HepG2 (cell line): Measurements from ENCODE around the gene RELL2. TPM values are rescaled to one million over a fixed set of nuclear protein-coding genes. Genes with fewer than 3 reads are reported as not detected.

Source experiments
- HHEX ChIP-seq: IDR thresholded peaks from 2 replicates; pipeline ENCODE4 v1.6.1; 2016; ENCODE audit warnings: control low read depth
- KLF16 ChIP-seq, 2 experiments: sonication (generic) in 1 of 2; formaldehyde crosslinking in 1 of 2; IDR thresholded peaks; 2 replicates each; pipeline versions ENCODE4 v1.6.1 to v1.8.0; 2016 to 2023; ENCODE audit warnings: missing genetic modification reagents in 2 of 2, missing compliant biosample characterization in 1 of 2
- PRDM10 ChIP-seq: sonication (generic); formaldehyde crosslinking; IDR thresholded peaks from 2 replicates; pipeline ENCODE4 v1.4.0; 2020; ENCODE audit warnings: low read depth, missing genetic modification reagents
- RORA ChIP-seq: sonication (generic); formaldehyde crosslinking; IDR thresholded peaks from 2 replicates; pipeline ENCODE4 v1.5.0; 2020; ENCODE audit warnings: mild to moderate bottlenecking, missing genetic modification reagents, moderate library complexity
- SOX13 ChIP-seq, 3 experiments: fragments of 450-650 bp in 1 of 3; sonication (generic) in 1 of 3; formaldehyde crosslinking in 1 of 3; IDR thresholded peaks in 2 of 3; conservative IDR thresholded peaks in 1 of 3; 2 replicates each; pipeline versions ENCODE4 v1.5.0 to v1.6.1; 2016 to 2020; ENCODE audit warnings: antibody characterized with exemption in 1 of 3, mild to moderate bottlenecking in 1 of 3, missing compliant biosample characterization in 1 of 3, missing genetic modification reagents in 1 of 3, moderate library complexity in 1 of 3
- ZNF563 ChIP-seq: sonication (generic); formaldehyde crosslinking; IDR thresholded peaks from 2 replicates; pipeline ENCODE4 v1.8.0; 2022; ENCODE audit warnings: mild to moderate bottlenecking, moderate library complexity, missing genetic modification reagents
- ZNF646 ChIP-seq: sonication (generic); formaldehyde crosslinking; IDR thresholded peaks from 2 replicates; pipeline ENCODE4 v1.9.0; 2021; ENCODE audit warnings: mild to moderate bottlenecking, missing genetic modification reagents
- ZSCAN21 ChIP-seq: sonication (generic); formaldehyde crosslinking; IDR thresholded peaks from 2 replicates; pipeline ENCODE4 v1.8.0; 2022; ENCODE audit warnings: mild to moderate bottlenecking, missing genetic modification reagents, moderate library complexity, borderline replicate concordance
- polyA plus RNA-seq, 8 experiments: library from polyadenylated mRNA; depleted of rRNA in 3 of 8; stranded (reverse) in 7 of 8; unstranded in 1 of 8; fragments of >200 nt; fragmentation: Illumina TruSeq in 4 of 8; extraction: Trizol in 4 of 8; gene quantifications; 2 replicates each; pipeline versions ENCODE4 v1.2.1 to v1.2.3, GENCODE V29; 2011 to 2016; ENCODE audit warnings: low read depth in 4 of 8, missing spikeins in 1 of 8, mixed read lengths in 1 of 8; ENCODE audit not compliant: insufficient read depth in 1 of 8
- total RNA-seq, 5 experiments: library from RNA; depleted of rRNA; stranded (reverse); fragments of >200 nt; fragmentation: Illumina TruSeq; extraction: Trizol; gene quantifications; 2 replicates each; pipeline ENCODE4 v1.2.3, GENCODE V29; 2016; ENCODE audit warnings: low read depth in 1 of 5
- TF ChIP-seq, protein P1 (sequence below): sonication (generic); formaldehyde crosslinking; IDR thresholded peaks from 2 replicates; pipeline ENCODE4 v1.5.0; 2020; ENCODE audit warnings: mild to moderate bottlenecking, missing genetic modification reagents, borderline replicate concordance
- TF ChIP-seq, protein P2 (sequence below): sonication (generic); formaldehyde crosslinking; IDR thresholded peaks from 2 replicates; pipeline ENCODE4 v1.4.0; 2020; ENCODE audit warnings: missing genetic modification reagents, borderline replicate concordance

Gene RELL2
- total and polyA plus RNA-seq, 2 of the 13 experiments (the other 11 are each of a cell fraction or from before 2014, with no cell fraction given), result 6.4 to 8.3 TPM

DNA sequence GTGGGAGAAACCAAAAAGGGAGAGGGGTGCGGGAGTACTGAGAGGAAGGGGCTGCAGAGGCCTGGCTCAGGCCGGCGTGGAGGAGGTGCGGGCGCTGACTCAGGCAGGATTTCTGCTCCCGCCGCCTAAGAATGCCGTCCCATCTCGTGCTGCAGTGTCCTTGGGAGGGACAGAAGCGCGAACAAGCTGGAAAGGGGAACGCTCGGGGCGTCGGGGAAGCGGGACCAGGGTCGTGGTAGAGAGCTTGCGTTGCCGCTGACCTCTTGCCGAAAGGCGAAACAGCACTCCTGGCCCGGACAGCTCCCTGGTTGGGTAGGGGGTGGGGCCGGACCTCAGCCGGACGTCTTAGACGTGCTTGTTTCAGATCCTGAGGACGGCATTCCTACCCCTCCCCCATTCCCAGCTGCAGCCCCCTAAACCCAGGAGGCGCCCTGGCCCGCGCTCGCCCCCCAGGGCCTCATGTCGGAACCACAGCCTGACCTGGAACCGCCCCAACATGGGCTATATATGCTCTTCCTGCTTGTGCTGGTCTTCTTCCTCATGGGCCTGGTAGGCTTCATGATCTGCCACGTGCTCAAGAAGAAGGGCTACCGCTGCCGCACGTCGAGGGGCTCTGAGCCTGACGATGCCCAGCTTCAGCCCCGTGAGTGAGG is 1.1 kb downstream of the RELL2 start (continued):
- TF ChIP-seq SOX13 (IDR thresholded peaks at IDR 0.05) (no peak), SOX13 (CRISPR knock-in tag; conservative IDR thresholded peaks at IDR 0.05 in 1 of 2, IDR thresholded peaks at IDR 0.05 in 1 of 2) (0 out of 4 replicates have a peak, but pooled peaks of 1 of the 2 experiments have one; percentile 12), PRDM10 (CRISPR knock-in tag) (peak; percentile 75), ZSCAN21 (CRISPR knock-in tag) (peak; percentile 65; the same call in 1 of the 2 replicates), RORA (CRISPR knock-in tag) (no peak), ZNF563 (CRISPR knock-in tag) (no peak), ZNF646 (peak; percentile 33; the same call in 1 of the 2 replicates), KLF16 (CRISPR knock-in tag; IDR thresholded peaks at IDR 0.05) (peak in 1 of 2 experiments; percentile 59; a peak in 1 of 4 replicates), HHEX (CRISPR knock-in tag) (no peak)
- TF ChIP-seq, protein P1, sequence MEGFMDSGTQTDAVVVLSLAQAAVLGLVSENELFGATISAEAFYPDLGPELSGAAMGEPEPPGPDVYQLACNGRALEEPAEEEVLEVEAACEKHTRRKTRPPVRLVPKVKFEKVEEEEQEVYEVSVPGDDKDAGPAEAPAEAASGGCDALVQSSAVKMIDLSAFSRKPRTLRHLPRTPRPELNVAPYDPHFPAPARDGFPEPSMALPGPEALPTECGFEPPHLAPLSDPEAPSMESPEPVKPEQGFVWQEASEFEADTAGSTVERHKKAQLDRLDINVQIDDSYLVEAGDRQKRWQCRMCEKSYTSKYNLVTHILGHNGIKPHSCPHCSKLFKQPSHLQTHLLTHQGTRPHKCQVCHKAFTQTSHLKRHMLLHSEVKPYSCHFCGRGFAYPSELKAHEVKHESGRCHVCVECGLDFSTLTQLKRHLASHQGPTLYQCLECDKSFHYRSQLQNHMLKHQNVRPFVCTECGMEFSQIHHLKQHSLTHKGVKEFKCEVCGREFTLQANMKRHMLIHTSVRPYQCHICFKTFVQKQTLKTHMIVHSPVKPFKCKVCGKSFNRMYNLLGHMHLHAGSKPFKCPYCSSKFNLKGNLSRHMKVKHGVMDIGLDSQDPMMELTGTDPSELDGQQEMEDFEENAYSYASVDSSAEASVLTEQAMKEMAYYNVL (CRISPR knock-in tag), result peak; percentile 39; the same call in 1 of the 2 replicates
- TF ChIP-seq, protein P2, sequence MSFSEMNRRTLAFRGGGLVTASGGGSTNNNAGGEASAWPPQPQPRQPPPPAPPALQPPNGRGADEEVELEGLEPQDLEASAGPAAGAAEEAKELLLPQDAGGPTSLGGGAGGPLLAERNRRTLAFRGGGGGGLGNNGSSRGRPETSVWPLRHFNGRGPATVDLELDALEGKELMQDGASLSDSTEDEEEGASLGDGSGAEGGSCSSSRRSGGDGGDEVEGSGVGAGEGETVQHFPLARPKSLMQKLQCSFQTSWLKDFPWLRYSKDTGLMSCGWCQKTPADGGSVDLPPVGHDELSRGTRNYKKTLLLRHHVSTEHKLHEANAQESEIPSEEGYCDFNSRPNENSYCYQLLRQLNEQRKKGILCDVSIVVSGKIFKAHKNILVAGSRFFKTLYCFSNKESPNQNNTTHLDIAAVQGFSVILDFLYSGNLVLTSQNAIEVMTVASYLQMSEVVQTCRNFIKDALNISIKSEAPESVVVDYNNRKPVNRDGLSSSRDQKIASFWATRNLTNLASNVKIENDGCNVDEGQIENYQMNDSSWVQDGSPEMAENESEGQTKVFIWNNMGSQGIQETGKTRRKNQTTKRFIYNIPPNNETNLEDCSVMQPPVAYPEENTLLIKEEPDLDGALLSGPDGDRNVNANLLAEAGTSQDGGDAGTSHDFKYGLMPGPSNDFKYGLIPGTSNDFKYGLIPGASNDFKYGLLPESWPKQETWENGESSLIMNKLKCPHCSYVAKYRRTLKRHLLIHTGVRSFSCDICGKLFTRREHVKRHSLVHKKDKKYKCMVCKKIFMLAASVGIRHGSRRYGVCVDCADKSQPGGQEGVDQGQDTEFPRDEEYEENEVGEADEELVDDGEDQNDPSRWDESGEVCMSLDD (CRISPR knock-in tag), result no peak
